ENCODE measurements around the gene DET1. TPM values are rescaled to one million over a fixed set of nuclear protein-coding genes. Genes with fewer than 3 reads are reported as not detected.
"Not testable (repeated sequence)": the region's sequence is repeated elsewhere in the genome, so short reads cannot be mapped to it uniquely, and the experiment has no call there.

The DET1 gene
- total RNA-seq (2014; rRNA removed; shearing (Covaris generic)) = 11.5 and 13.0 TPM in 2 replicates
- 7.8 and 12.6 TPM in 2 replicates for polyA plus RNA-seq (2014; cell fraction: nucleus; rRNA removed)

GRCh38 chr15:88546248-88547129 is at the start of gene DET1:
Gene DET1, minus strand, starts transcription at chr15:88546681. Its CDS starts 14,976 bp downstream, at chr15:88531705.
- DNase-seq (ENCODE audit: extremely low read depth, low read depth) = peak; percentile 93

GRCh38 chr15:88591384-88591783 is 44.9 kb upstream of the DET1 start:
- DNase-seq (ENCODE audit: extremely low read depth, low read depth) = no peak

GRCh38 chr15:88590759-88591158 is 44.3 kb upstream of the DET1 start:
- no peak for DNase-seq (ENCODE audit: extremely low read depth, low read depth)

GRCh38 chr15:88586401-88587162 is 40.1 kb upstream of the DET1 start:
- no peak for DNase-seq (ENCODE audit: extremely low read depth, low read depth)

- DNase-seq (ENCODE audit: extremely low read depth, low read depth) = no peak
Observed at GRCh38 chr15:88580532-88580931, 34.1 kb upstream of the DET1 start.

- DNase-seq (ENCODE audit: extremely low read depth, low read depth) = no peak
Observed at GRCh38 chr15:88579322-88579721, 32.8 kb upstream of the DET1 start.

- DNase-seq (ENCODE audit: extremely low read depth, low read depth) = no peak
Observed at GRCh38 chr15:88574655-88575054, 28.2 kb upstream of the DET1 start.

- no peak for DNase-seq (ENCODE audit: extremely low read depth, low read depth)
Observed at GRCh38 chr15:88574077-88574476, 27.6 kb upstream of the DET1 start.

- DNase-seq (ENCODE audit: extremely low read depth, low read depth) = no peak
Observed at GRCh38 chr15:88571852-88572259, 25.4 kb upstream of the DET1 start.

GRCh38 chr15:88571153-88571851 is 24.8 kb upstream of the DET1 start:
- DNase-seq (ENCODE audit: extremely low read depth, low read depth) = no peak

GRCh38 chr15:88568589-88568988 is 22.1 kb upstream of the DET1 start:
- no peak for DNase-seq (ENCODE audit: extremely low read depth, low read depth)

GRCh38 chr15:88564741-88565140 is 18.3 kb upstream of the DET1 start:
- no peak for DNase-seq (ENCODE audit: extremely low read depth, low read depth)

- no peak for DNase-seq (ENCODE audit: extremely low read depth, low read depth)
Observed at GRCh38 chr15:88563638-88564037, 17.2 kb upstream of the DET1 start.

GRCh38 chr15:88559565-88559964 is 13.1 kb upstream of the DET1 start:
- DNase-seq (ENCODE audit: extremely low read depth, low read depth) = not testable (repeated sequence)

- DNase-seq (ENCODE audit: extremely low read depth, low read depth) = not testable (repeated sequence)
Observed at GRCh38 chr15:88558026-88558425, 11.5 kb upstream of the DET1 start.

GRCh38 chr15:88548009-88548408 is 1.5 kb upstream of the DET1 start:
- DNase-seq (ENCODE audit: extremely low read depth, low read depth) = not testable (repeated sequence)

- DNase-seq (ENCODE audit: extremely low read depth, low read depth) = not testable (repeated sequence)
Observed at GRCh38 chr15:88545578-88546247, 768 bp downstream of the DET1 start.

- no peak for DNase-seq (ENCODE audit: extremely low read depth, low read depth)
Observed at GRCh38 chr15:88543065-88543776, 3.3 kb downstream of the DET1 start.

GRCh38 chr15:88542342-88542733 is 4.1 kb downstream of the DET1 start:
- DNase-seq (ENCODE audit: extremely low read depth, low read depth) = no peak
